GM12891 (cell line): ENCODE data around the gene RBM4.

Source experiments
- POLR2A ChIP-seq: IDR thresholded peaks from 2 replicates; pipeline ENCODE4 v1.6.1; 2011; ENCODE audit warnings: low read depth, low read length, control low read depth
- POLR2AphosphoS5 ChIP-seq: IDR thresholded peaks from 2 replicates; pipeline ENCODE4 v1.6.1; 2011; ENCODE audit warnings: low read depth, low read length, control low read depth

DNA sequence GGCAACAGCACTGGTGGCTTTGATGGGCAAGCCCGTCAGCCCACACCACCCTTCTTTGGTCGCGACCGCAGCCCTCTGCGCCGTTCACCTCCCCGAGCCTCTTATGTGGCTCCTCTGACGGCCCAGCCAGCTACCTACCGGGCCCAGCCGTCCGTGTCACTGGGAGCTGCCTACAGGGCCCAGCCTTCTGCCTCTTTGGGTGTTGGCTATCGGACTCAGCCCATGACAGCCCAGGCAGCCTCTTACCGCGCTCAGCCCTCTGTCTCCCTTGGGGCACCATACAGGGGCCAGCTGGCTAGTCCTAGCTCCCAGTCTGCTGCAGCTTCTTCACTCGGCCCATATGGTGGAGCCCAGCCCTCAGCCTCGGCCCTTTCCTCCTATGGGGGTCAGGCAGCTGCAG is 14.1 kb upstream of the RBM4 start:
- no peak for TF ChIP-seq POLR2A
- TF ChIP-seq POLR2AphosphoS5: no peak
